AG08396 (cell line): ENCODE measurements around the gene EN1.

Experiments
- DNase-seq: peaks from one replicate; pipeline ENCODE4 v3.0.0; 2012; ENCODE audit warnings: low spot score, mixed read lengths

EN1 gene

DNA sequence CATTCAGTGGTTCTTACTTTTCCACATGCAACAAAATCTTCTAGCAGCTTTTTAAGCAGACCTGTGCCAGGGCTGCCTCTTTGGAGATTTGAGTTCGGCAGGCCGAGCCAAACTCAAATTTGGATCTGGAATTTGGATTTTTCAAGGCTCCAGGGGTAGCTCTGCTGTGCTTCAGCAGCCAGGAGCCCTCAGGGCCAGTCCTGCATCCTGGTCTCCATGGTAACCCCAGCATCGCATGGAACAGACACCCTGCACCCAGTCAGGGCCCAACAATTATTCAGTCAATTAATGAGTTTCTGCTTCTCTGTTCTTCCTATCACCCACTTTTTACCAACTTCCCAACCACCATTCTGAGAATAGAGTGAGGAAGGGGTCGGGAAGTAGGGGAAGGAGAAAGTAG lies 30.0 kb downstream of the EN1 start:
- DNase-seq: no peak

DNA sequence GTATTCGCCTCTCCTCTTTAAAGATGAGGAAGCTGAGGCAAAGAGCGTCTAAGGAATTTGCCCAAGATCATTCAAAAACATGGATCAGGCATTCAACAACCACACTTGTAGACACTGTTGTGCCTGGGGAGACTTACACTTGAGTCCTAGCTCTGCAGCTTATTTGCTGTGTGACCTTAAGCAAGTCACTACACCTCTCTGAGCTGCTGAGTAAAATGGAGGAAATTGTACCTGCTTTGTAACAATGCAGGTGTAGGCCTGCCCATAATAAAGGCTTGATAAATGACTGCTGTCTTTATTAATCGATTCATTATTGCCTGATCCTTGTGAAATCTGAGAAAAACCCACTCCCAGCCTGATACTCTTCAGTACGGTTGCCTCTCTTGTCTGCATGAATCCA lies 30.8 kb downstream of the EN1 start:
- no peak for DNase-seq

DNA sequence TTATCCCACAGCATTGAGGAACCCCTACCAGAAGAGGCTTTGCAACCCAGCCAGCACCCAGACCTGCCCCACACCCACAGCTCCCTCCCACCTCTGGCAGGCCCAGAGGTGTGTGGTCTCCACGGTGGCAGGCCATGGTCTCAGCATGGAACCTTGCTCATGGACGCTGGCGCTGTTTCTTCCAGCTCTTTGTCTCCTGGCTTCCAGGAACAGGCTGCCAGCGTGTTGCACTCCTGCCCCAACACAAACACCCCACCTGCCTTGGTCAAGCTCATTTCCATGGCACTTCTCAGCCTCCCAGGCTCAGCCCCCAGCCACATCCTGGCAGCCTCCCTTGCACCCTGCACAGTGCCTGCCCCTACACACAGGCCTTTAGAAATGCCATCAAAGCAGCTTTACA lies 31.7 kb downstream of the EN1 start:
- no peak for DNase-seq

DNA sequence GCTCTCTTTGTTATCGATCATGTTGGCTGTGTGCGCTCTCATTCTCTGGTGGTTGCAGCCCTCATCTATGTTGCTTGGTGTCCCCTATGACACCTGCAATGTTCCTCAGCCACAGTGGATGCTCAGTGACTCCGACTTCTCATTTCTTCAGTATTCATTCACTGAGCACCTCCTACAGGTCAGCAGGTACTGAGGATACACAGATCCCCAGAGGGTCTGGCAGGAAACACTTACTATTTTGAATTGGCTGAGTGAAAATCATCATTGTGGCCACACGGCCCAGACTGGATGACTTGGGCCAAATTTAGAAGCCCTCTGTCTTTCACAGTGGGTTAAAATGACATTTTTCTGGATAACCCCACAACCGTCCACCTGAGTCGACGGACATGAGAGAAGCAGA lies 32.1 kb downstream of the EN1 start:
- no peak for DNase-seq

DNA sequence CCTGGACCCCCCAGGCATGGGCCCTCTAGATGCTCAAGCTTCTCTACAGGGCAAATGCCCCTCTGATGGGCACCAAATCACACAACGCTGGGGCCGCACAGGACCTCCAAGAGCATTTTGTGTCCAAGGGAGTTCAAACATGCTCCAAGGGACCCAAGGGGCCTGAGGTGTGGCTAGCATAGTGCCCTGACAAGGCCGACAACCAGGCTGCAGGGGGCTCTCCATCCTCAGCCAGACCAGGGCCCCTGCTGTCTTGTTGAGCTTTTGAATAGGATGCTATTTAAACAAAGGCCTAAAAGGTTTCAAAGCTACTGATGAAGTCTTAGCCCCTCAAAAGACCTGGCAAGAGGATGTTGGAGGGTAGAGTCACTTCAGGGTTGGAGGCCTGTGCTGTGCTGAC lies 33.1 kb downstream of the EN1 start:
- no peak for DNase-seq

DNA sequence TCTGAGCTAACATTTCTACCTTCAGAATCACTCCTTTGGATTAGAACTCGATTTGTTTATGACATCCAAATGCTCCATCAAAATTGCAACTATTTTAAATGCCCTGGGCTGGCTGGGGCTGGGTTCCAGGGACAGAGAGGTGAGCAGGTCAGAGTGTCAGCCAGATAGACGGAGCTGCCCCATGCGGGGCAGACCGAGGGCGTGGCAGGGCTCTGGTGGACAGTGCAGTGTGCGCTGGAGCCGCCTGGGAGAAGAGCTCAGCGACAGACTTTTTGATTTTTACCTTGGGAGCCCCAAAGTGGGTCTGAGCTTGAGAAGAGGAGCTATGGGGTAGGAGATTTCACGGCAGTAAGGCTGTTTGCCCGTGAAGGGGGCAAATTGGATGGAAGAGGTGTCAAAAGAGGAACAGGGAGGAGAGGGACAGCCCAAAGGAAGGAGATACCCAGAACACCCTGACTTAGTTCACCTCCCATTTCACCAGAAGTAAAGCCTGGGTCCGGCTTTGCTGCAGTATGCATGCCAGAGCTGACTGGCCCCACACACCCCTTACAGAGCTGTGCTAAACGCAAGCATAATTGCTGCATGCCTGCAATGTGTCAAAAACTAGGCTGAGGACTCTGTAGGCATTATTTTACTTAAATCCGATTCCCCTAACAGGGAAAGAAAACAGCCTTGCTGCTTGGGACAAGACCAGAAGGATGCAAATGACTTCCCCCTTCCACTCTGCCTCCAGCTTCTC lies 33.7 kb downstream of the EN1 start:
- no peak for DNase-seq

DNA sequence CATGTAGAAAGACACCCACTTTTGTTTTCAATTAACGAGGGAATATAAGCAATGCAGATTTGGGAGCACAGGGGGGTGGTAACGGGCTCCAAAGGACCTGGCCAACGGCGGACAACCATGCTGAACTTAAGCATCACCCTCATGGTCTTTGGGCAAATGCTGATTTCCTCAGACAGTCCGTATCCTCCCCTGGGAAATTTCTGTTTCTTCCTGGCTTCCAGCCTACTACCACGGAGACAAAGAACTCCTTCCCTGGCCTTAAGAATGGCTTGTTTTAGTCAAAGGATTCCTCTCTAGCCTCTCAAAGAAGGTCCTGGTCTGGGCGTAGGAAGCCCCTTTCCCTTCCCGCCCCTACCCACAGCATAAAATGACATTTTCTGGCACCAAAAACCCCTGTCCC lies 34.3 kb downstream of the EN1 start:
- DNase-seq: no peak

DNA sequence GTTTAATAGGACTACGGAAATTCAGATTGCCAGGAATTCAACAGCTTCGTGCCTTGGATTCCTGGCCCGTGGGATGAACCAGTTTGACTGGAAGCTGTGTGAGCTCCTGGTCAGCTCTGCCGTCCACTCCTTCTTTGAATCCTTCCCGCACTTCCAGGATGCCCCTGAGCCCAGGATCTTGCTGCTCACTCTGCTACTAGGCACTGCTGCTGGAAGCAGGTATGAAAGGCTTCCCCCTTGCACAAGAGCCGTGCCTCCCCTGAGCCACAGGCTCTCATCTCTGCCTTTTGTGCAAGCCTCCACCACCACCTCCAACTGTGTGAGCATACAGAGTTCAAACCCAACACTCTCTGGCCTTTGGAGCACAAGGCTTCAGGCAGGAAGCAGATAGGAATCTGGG lies 34.9 kb downstream of the EN1 start:
- DNase-seq: no peak

DNA sequence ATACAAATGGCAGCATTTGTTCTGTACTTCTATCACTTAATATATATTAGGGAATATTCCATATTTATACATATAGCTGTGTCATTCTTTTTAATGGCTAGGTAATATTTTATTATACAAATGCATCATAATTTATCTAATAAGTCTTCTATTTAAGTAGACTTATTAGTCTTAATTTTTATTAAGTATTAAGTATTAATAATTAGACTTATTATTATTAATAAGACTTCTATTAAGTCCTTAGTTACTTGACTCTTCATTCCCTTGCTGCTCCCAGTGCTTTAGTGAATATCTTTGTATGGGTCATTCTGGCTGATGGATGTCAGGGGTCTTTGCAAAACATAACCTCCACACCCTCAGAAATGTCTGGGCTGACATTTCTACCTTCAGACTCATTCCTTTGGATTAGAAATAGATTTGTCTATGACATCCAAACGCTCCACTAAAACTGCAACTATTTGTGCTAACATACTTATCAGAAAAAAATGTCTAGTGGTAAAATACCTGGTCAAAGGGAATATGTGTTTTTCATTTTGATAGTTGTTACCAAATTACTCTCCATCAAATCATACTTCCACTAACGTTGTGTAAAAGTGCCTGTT lies 35.8 kb downstream of the EN1 start:
- no peak for DNase-seq

DNA sequence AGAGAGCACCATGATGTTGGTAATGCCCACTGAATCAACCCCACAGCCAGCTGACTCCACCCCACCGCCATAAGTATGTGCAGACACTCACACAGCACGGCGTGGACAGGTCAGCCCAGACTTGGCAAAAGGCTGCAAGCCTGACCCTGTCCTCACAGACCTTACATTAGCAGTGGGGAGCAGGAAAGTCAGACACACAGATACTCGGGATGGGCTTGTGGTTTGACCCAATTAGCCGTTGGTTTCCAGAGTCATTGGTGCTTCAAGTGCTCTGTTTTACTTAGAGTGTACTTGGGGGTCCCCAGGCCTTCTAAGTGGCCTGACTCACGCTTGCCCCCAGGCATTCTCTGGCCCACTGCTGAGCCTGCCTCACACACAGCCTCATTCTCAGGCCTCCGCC lies 36.7 kb downstream of the EN1 start:
- no peak for DNase-seq

DNA sequence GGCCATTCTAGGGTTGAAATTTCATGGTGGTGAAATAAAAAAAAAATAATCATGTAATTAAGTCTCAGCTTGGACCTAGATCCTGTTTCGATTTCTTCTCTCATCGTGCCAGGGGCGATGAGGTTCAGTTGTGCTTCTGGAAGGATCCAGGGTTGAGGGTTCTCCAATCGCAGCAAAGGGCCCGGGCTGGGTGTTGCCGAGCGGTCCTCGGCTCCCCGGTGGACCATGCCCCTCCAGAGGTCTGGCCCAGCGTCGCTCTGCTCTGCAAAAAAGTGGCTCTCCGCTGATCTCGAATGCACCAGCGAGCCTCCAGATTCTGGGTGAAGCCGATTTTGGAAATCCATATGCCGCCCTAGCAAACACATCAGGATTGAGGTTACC lies 39.0 kb downstream of the EN1 start:
- DNase-seq: no peak

DNA sequence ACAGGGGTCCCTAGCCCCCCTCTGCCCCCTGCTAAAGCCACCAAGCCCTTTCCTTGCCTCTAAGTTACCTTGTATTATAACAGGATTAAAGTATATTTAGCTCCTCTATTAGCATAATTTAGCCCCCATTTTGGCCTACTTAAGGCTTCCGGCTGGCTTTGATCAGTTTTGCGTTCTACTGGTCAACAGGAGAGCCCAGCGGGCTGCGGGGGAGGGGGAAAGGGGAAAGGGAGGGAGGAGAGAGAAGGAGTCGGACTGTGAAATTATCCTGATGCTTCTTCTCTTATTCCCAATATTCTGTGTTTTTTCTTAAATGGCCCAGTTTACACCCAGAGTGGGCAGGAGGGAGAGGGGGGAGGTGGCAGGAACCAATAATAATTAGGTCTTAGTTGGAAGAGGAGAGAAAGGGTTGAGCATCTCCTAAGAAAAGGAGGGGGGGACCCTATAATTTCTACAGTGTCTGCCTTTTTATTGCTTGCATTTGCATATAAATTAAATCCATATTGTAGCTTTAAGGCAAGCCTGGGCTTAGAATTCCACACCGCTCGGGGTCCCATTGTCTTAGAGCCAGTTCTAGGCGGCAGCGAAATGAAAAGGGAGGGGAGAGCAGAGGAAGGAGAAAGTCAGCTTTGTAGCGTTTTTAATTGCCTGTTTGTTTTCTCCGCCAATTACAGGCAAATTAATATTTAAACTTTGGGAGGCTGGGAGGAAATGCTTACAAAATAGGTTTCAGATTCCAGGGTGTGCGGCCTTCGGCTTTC lies 39.6 kb downstream of the EN1 start:
- no peak for DNase-seq

DNA sequence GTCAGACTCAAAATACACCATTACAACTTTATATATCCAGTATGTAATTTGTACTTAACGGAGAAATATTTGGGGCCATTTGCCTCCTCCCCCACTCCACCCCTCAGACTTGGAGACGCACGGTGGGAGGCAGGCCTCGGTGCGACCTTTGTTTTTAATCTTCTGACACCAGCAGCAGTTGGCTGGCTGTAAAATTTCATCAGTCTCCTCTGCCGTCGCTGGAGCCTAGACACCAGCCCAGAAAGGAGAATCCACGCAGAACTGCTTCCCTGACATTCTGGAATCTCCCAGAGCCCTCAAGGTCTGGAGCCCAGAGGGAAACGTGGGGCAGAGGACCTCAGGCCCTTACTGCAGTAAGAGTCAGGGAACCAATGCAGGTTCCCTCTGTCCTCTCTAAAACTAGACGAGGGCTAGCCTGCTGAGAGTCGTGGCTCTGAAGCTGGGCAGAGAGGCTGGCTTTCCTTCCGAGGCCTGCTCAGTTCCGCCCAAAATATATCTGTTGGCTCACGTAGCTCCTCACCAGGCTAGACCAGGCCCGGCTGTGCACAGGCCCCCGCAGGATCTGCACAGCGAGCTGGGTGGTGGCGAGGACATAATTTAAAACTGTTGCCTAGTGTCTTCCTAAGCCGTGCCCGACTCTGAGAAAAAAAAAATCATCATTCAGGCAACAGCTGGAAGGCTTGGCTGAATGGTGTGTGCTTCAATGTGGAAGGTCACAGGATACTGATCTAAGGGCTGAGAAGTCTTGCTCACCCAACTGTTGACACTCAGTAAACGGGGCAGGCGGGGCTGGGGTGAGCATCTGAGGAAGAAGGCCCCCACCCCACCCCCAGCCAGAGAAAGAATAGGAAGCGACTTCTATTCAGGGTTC lies 40.4 kb downstream of the EN1 start:
- DNase-seq: no peak

DNA sequence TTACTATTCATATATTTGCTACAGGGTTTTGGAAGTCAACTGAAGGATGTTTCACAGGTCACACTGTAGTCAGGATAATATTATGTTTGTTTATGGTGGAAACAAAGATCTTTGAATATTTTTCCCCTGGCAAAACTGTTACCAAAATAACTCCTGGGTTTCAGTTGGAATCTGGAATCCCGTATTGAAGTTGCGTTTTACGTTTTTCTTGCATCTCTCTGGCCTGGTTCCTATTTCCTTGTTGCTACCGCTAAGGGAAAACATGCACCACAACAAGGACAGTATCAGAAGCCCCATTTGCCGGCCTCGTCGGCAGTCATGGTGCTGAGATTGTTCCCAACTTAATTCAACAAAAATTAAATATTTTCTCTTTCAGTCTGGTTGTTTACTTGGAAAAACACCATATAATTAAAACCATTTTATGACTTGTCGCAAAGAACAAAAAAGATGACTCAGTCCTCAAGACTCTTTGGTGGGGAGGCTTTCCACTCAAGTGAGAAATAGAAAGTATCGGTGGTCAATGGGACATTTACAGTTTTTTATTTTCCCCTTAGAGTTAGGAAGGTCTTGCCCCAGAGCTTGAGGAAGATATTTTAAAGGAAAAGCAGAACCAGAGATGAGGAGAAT lies 42.3 kb downstream of the EN1 start:
- DNase-seq: no peak

DNA sequence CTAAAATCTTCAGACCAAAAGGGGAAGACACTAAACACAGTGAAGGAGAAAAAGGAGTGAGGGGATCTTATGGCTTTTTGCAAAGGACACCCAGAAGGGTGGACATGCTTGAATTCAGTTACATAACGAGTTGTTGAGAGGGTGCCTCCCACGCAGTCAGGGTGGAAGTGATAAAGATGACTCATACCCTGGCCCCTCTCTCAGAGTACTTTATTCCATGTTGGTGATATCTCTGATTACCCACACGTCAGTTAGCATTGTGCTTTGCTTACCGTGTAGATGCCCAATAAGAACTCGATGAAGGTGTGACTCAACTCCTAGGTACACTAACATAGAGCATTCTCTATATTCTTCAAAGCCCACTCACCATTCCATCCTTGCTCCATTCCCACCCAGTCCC lies 44.4 kb downstream of the EN1 start:
- DNase-seq: no peak

DNA sequence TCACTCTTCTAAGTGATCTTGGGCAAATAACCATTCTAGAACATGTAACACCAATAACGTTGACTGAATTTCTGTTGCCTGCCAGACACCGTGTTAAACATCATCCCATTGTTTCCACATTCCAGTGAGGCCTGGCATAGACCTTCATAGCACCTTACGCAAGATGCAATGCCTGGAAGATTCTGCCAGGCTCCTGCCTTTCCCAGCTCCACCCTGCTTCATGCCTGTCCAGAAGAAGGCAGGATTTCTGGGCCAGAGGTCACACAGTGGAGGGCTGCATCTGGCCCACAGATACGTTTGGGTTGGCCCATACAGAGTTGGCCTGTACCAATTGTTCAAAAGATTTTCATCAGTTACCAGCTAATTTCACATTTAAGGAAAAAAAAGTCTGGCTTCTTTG lies 46.3 kb downstream of the EN1 start:
- DNase-seq: no peak

DNA sequence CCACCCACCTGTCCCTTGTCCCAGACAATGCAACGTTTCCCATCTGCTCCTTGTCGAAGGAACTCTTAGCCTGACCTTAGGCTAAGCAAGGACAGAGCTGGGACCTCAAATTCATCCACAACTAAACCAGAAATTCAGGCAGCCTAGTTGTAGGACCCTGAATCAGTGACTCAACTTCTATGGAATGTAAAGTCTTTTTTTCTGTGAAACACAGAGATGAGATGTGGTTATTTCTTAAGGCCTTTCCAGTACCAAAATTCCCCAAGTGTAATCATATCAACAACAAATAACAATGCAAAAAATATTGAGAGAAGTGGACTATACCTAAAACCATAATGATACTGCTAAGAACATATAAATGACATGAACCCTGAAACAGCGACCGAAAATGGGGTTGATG lies 46.7 kb downstream of the EN1 start:
- DNase-seq: no peak

DNA sequence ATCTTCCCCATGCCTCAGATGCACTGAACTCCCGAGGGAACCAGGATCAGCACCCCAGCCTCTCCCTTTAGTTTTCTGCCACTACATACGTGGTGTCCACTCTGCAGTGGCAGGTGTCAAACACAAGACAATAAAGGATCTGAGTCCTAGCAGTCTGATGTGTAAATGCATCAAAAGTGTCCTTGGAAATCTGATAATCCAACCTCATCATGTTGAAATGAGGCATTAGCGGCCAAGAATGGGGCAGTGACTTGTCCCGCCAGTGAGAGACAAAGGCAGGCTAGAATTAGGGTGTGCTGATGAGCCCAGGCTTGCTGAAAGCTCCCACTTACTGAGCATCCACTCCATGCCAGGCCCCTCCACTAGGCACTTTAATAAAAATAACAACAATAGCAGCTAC lies 52.9 kb downstream of the EN1 start:
- no peak for DNase-seq
